Common myeloid progenitor, CD34-positive (primary cell): ENCODE data around the gene DENND4A.

Source experiments
- CTCF ChIA-PET: fragments of 350-600 bp; sonication (Branson Sonifier 250); formaldehyde crosslinking; loops from one replicate; lab custom pipeline; 2021; ENCODE audit warnings: antibody characterized with exemption; lab: Charles Lee
- POLR2A ChIA-PET: fragments of 350-600 bp; sonication (Branson Sonifier 250); formaldehyde crosslinking; loops from one replicate; lab custom pipeline; 2021; ENCODE audit warnings: antibody characterized with exemption; lab: Charles Lee
- DNase-seq, 3 donors: peaks; one replicate each; pipeline versions ENCODE4 v3.0.0 to v3.0.0-alpha.2; 2013
- H3K27ac ChIP-seq, 2 experiments: 1 replicate in 1 of 2; 2 replicates in 1 of 2; pipeline ENCODE4 v1.7.0; 2013; ENCODE audit warnings: inconsistent platforms in 2 of 2, low read length in 2 of 2, mild to moderate bottlenecking in 2 of 2, low read depth in 1 of 2, moderate library complexity in 1 of 2; ENCODE audit not compliant: severe bottlenecking in 2 of 2, insufficient read depth in 1 of 2, poor library complexity in 1 of 2
- H3K27me3 ChIP-seq, 5 experiments: replicated peaks in 2 of 5; 1 replicate in 3 of 5; 2 replicates in 2 of 5; pipeline versions ENCODE4 v1.6.1 to v1.7.0; 2013; ENCODE audit warnings: low read length in 4 of 5, mild to moderate bottlenecking in 2 of 5, moderate library complexity in 2 of 5, inconsistent platforms in 1 of 5; ENCODE audit not compliant: insufficient read depth in 5 of 5, control insufficient read depth in 4 of 5
- H3K36me3 ChIP-seq, 4 experiments: 1 replicate in 2 of 4; 2 replicates in 2 of 4; pipeline versions ENCODE4 v1.6.1 to v1.7.0; 2013; ENCODE audit warnings: low read length in 3 of 4, control low read depth in 1 of 4, mild to moderate bottlenecking in 1 of 4; ENCODE audit not compliant: control insufficient read depth in 4 of 4, insufficient read depth in 4 of 4
- H3K4me1 ChIP-seq, 4 experiments: 1 replicate in 3 of 4; 2 replicates in 1 of 4; pipeline versions ENCODE4 v1.6.1 to v1.7.1; 2013; ENCODE audit warnings: low read length in 3 of 4, mild to moderate bottlenecking in 3 of 4, control low read depth in 1 of 4, inconsistent platforms in 1 of 4, moderate library complexity in 1 of 4; ENCODE audit not compliant: control insufficient read depth in 4 of 4, insufficient read depth in 4 of 4; ENCODE audit errors: control extremely low read depth in 1 of 4
- H3K4me3 ChIP-seq, 7 experiments: 1 replicate in 4 of 7; 2 replicates in 3 of 7; pipeline versions ENCODE4 v1.5.1 to v1.7.0; 2013; ENCODE audit warnings: mild to moderate bottlenecking in 7 of 7, low read length in 6 of 7, moderate library complexity in 6 of 7, inconsistent platforms in 2 of 7, low read depth in 2 of 7, control low read depth in 1 of 7; ENCODE audit not compliant: insufficient read depth in 4 of 7, control insufficient read depth in 1 of 7; ENCODE audit errors: extremely low read depth in 1 of 7
- H3K9me3 ChIP-seq, 5 experiments: 1 replicate in 4 of 5; 2 replicates in 1 of 5; pipeline versions ENCODE4 v1.6.1 to v1.7.1; 2013; ENCODE audit warnings: low read length in 4 of 5, mild to moderate bottlenecking in 2 of 5, inconsistent platforms in 1 of 5, low read depth in 1 of 5, moderate library complexity in 1 of 5; ENCODE audit not compliant: control insufficient read depth in 4 of 5, insufficient read depth in 2 of 5; ENCODE audit errors: control extremely low read depth in 1 of 5
- WGBS: methylation state at CpG from one replicate; pipeline ENCODE4 v1.1.5; 2013; ENCODE audit not compliant: insufficient coverage; 5-methylcytosine and 5-hydroxymethylcytosine counted together

Gene DENND4A

GRCh38 chr15:65655026-65655425 is 137.1 kb downstream of the DENND4A start:
- H3K9me3 ChIP-seq: no peaks in the 10 kb centered on the region
- POLR2A ChIA-PET: no interaction called here
- CTCF ChIA-PET: interaction anchor here (1.5 kb wide), 1 partner anchor 17 kb away, joined by 4 read pairs; no protein-coding TSS in a partner anchor
- WGBS: 100% methylated on average over 1 of the region's 1 CpG
- no peak overlapping the region for H3K27ac ChIP-seq
- DNase-seq: no peak
- peaks cover 13 to 49% (median 24%) of the 10 kb centered on the region in 4 experiments for H3K36me3 ChIP-seq
- no peaks in the 10 kb centered on the region for H3K4me1 ChIP-seq
- H3K27me3 ChIP-seq: no peaks in the 10 kb centered on the region
- no peak overlapping the region for H3K4me3 ChIP-seq

GRCh38 chr15:65653801-65654521 is 138.1 kb downstream of the DENND4A start:
- Histone ChIP-seq H3K4me1 (no peaks in the 10 kb centered on the region), H3K9me3 (no peaks in the 10 kb centered on the region), H3K27me3 (no peaks in the 10 kb centered on the region), H3K36me3 (peaks cover 13 to 43% (median 23%) of the 10 kb centered on the region in 4 experiments), H3K27ac (no peak overlapping the region), H3K4me3 (no peak overlapping the region)
- WGBS: 100% methylated on average over 4 of the region's 5 CpGs
- no peak for DNase-seq
- POLR2A ChIA-PET: no interaction called here
- CTCF ChIA-PET: interaction anchor here (1.5 to 3.0 kb wide), 2 partner anchors 15 to 16 kb away, joined by 4 to 8 read pairs; no protein-coding TSS in a partner anchor

- no peaks in the 10 kb centered on the region for H3K4me1 ChIP-seq
- peaks cover 13 to 43% (median 23%) of the 10 kb centered on the region in 4 experiments for H3K36me3 ChIP-seq
- no peak overlapping the region for H3K27ac ChIP-seq
- ChIA-PET CTCF (interaction anchor here (3.0 kb wide), 1 partner anchor 15 kb away, joined by 8 read pairs; no protein-coding TSS in a partner anchor), POLR2A (no interaction called here)
- no peak overlapping the region for H3K4me3 ChIP-seq
- no peaks in the 10 kb centered on the region for H3K27me3 ChIP-seq
- no peak for DNase-seq
- H3K9me3 ChIP-seq: no peaks in the 10 kb centered on the region
Measured at GRCh38 chr15:65653341-65653740, 138.8 kb downstream of the DENND4A start.

- H3K9me3 ChIP-seq: no peaks in the 10 kb centered on the region
- CTCF ChIA-PET: interaction anchor here (3.0 kb wide), 1 partner anchor 13 kb away, joined by 8 read pairs; no protein-coding TSS in a partner anchor
- no peak overlapping the region for H3K27ac ChIP-seq
- DNase-seq: no peak
- POLR2A ChIA-PET: no interaction called here
- no peak overlapping the region for H3K4me3 ChIP-seq
- peaks cover 13 to 35% (median 19%) of the 10 kb centered on the region in 4 experiments for H3K36me3 ChIP-seq
- no peaks in the 10 kb centered on the region for H3K4me1 ChIP-seq
- no peaks in the 10 kb centered on the region for H3K27me3 ChIP-seq
- 99% methylated on average over 6 of the region's 11 CpGs for WGBS
Measured at GRCh38 chr15:65651831-65652749, 140.0 kb downstream of the DENND4A start.

GRCh38 chr15:65651042-65651322 is 141.1 kb downstream of the DENND4A start:
- ChIA-PET POLR2A (no interaction called here), CTCF (interaction anchor here (3.0 kb wide), 1 partner anchor 12 kb away, joined by 8 read pairs; no protein-coding TSS in a partner anchor)
- WGBS: 100% methylated on average over 1 of the region's 1 CpG
- Histone ChIP-seq H3K4me1 (no peaks in the 10 kb centered on the region), H3K27ac (no peak overlapping the region), H3K27me3 (no peaks in the 10 kb centered on the region), H3K9me3 (no peaks in the 10 kb centered on the region), H3K4me3 (no peak overlapping the region), H3K36me3 (peaks cover 10 to 35% (median 16%) of the 10 kb centered on the region in 4 experiments)
- DNase-seq: no peak

GRCh38 chr15:65650312-65651041 is 141.6 kb downstream of the DENND4A start:
- peaks cover 9 to 30% (median 15%) of the 10 kb centered on the region in 4 experiments for H3K36me3 ChIP-seq
- DNase-seq: no peak
- H3K27me3 ChIP-seq: no peaks in the 10 kb centered on the region
- H3K9me3 ChIP-seq: no peaks in the 10 kb centered on the region
- no peak overlapping the region for H3K27ac ChIP-seq
- no peaks in the 10 kb centered on the region for H3K4me1 ChIP-seq
- CTCF ChIA-PET: interaction anchor here (2.5 kb wide), 1 partner anchor 12 kb away, joined by 14 read pairs; no protein-coding TSS in a partner anchor
- WGBS: 94% methylated on average over 10 of the region's 12 CpGs
- POLR2A ChIA-PET: no interaction called here
- no peak overlapping the region for H3K4me3 ChIP-seq
